GM12874 (cell line): ENCODE results near the gene ADAMTS9.
A peak's percentile ranks its signal among the peaks of the same experiment; 100 is the strongest.

Source experiments
- TF ChIP-seq, protein P1 (sequence below): IDR thresholded peaks from 2 replicates; pipeline ENCODE4 v1.5.1; 2011; ENCODE audit warnings: low read depth, mild to moderate bottlenecking, control low read depth, low read length, moderate library complexity; ENCODE audit not compliant: insufficient read depth

ADAMTS9 gene

DNA sequence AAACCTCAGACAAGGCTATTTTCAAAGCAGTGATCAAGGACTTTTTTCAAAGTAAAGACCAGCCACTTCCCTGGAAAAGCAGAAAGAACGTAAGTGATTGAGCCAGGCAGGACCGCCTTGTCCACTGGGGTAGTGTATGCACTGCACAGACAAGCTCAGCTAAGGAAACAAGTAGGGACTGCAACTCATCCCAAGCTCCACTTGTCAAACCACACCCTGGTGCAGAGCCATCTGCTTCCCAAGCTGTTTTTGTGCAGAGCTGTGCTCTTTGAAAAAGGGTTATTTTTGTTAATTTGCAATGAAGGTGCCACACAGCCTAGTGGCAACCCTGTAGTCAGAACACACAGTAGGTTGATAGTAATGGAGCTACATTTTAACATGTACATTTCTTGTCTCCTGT lies 193.3 kb downstream of the ADAMTS9 start:
- TF ChIP-seq, protein P1, sequence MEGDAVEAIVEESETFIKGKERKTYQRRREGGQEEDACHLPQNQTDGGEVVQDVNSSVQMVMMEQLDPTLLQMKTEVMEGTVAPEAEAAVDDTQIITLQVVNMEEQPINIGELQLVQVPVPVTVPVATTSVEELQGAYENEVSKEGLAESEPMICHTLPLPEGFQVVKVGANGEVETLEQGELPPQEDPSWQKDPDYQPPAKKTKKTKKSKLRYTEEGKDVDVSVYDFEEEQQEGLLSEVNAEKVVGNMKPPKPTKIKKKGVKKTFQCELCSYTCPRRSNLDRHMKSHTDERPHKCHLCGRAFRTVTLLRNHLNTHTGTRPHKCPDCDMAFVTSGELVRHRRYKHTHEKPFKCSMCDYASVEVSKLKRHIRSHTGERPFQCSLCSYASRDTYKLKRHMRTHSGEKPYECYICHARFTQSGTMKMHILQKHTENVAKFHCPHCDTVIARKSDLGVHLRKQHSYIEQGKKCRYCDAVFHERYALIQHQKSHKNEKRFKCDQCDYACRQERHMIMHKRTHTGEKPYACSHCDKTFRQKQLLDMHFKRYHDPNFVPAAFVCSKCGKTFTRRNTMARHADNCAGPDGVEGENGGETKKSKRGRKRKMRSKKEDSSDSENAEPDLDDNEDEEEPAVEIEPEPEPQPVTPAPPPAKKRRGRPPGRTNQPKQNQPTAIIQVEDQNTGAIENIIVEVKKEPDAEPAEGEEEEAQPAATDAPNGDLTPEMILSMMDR = no peak

DNA sequence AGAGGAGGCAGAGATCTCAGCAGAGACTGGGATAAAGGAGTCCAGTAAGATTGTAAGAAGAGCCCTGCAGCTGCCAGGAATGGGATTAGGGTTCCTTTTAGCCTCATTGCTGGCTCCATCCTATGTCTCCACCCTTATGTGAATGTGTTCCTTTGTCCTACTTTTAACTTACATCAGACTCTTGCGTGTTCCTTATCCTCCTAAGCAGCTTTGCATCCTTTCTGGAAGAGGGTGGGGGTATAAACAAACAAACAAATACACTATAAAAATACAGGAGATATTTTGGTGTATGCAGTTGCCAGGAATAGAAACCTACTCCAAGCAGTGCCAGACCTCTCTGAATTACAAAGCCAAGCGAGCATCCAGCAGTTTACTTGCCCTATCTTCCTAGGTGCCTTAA lies 194.7 kb downstream of the ADAMTS9 start:
- TF ChIP-seq, protein P1 = no peak

DNA sequence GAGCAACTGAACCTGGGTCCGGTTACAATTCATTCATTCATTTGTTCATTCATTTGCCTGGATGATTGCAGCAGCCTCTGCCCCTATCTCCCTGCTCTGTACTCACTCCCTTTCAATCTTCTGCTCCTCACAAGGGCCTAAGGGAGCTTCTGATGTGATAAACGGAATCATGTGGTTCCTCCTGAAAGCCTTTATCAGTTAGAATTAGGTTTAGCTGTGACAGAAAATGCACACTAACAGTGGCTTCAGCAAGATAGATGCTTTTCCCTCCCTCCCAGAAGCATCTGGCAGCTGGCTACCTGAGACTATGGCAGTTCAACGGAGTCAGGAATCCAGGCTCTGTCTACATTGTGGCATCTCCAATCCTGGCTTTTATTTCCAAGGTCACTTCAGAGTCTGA lies 196.0 kb downstream of the ADAMTS9 start:
- TF ChIP-seq, protein P1 = no peak

DNA sequence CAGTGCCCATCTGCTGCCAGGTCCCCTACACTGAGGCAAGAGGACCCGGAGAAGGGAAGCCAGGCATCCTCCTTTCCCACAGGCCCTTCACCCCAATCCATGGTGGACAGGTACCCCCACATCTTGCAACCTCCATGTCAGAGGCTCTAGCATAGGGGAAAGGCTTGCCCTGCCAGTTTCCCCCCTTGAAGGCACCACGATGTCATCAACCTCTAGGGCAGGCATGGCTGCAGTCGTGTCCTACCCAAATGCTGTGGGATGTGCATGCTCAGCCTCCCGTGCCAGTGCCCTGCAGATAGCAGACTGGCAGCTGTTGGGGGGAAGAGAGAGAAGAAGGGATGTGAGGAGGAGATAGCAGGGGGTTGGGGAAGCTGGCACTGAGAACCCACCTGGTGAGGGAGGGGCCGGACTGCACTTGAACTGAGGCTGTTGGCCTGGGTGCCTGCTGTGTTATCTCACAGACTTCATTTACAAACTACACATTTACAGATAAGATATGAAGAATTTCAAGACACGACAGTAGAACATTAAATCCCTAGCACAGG lies 197.5 kb downstream of the ADAMTS9 start:
- TF ChIP-seq, protein P1 = no peak

DNA sequence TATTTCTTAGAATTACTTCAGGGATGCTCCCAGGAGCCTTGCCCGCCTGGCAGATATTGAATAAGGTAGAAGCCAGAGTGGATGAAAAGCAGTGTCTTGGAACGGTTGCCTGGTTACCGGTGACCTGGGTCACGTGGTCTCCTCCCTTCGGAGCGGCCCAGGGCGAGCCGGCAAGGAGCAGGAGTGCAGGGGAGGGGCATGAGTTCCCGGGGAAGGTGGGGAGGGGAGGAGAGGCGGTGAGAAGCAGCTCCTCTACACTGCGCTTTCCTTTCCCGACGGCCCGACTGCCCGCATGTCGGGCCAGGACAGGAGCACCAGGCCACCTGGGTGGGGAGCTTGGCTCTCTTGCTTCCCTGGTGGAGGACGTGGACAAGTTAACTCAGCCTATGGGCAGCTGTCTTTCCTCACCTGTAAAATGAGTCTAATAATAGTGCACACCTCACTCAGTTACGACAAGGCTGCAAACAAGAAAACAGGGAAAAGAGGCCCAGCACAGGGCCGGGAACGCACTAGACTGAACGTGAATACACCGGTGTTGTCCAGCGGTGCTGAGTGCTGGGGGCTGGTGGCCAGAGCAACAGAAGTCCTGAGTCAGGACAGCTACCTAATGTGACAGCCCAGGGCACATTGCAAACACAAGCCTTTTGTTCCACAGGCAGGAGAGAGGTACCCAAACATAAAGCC lies 198.3 kb downstream of the ADAMTS9 start:
- TF ChIP-seq, protein P1 = no peak

DNA sequence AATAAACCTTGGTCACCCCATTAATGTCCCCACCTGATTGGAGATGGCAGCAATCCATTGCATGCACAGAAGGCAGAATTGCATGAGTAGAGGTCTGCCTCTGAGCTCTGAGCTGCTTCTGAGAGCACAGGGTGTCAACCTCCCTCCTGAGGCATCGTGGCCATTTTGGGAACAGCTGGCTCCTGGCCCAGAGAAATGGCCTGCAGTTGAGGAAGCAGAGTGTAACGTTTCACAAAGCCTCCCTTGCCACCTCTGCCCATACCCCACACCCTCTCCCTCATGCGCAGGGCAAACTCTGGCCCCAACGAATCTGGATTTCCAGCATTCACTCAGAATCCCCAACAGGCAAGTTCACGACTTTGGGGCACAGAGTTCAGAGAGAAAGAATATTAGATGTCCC lies 198.9 kb downstream of the ADAMTS9 start:
- TF ChIP-seq, protein P1 = no peak

DNA sequence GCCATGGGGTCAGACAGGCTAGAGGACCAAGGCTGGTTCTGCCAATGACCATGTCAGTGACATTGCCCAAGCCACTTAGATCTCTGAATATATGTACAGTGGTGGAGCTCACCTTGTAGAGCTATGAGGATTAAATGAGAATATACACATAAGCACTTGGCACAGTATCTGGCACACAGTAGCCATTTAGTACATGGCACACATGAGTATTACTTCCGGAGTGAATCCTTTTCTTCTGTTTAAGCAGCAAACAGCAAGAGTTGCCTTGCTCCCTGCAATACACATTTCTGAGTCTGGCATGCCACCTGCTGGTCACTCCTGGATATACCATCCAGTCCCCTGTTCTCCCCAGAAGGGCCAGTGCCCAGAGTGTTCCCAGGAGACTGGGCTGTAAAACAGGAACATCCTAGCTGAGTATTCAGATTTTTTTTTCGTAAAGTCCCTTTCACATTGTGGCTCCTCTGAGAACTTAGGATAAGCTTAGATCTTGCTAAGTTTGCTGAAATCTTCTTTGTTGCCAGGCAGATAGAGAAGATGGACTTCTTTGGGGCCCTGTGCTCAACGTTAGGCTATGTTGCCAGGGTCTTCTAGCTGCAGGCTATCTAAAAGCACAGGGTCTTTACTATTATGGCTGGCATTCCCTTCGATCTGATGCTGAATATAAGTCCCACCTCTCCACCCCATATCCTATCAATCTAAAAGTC lies 203.4 kb downstream of the ADAMTS9 start:
- TF ChIP-seq, protein P1 = peak; percentile 78
